Breast epithelium (tissue), 4 donors: ENCODE results near the gene UBE2M. TPM values are rescaled to one million over a fixed set of nuclear protein-coding genes. Genes with fewer than 3 reads are reported as not detected.
A peak's percentile ranks its signal among the peaks of the same experiment; 100 is the strongest.

Source experiments
- DNase-seq, 2 donors: peaks; one replicate each; pipeline ENCODE4 v3.0.0-alpha.2; 2019; ENCODE audit warnings: low spot score in 2 of 2
- H3K27ac ChIP-seq, 2 donors: fragments of 200-600 bp; sonication (generic) in 1 of 2; one replicate each; pipeline ENCODE4 v1.5.1; 2016 to 2019; ENCODE audit warnings: mild to moderate bottlenecking in 1 of 2
- H3K27me3 ChIP-seq, 2 donors: fragments of 200-600 bp; sonication (generic) in 1 of 2; one replicate each; pipeline versions ENCODE4 v1.5.1 to v1.6.0; 2017 to 2019; ENCODE audit warnings: control low read depth in 1 of 2, mild to moderate bottlenecking in 1 of 2
- H3K36me3 ChIP-seq: fragments of 200-600 bp; one replicate; pipeline ENCODE4 v1.5.1; 2019
- H3K4me1 ChIP-seq, 2 donors: fragments of 200-600 bp; sonication (generic); one replicate each; pipeline ENCODE4 v1.5.1; 2016 to 2019; ENCODE audit warnings: control low read depth in 1 of 2
- H3K4me3 ChIP-seq, 3 donors: fragments of 200-600 bp; sonication (generic); 1 replicate in 2 of 3; 2 replicates in 1 of 3; pipeline ENCODE4 v1.5.1; 2016 to 2019; ENCODE audit warnings: mild to moderate bottlenecking in 3 of 3, moderate library complexity in 2 of 3
- H3K9me3 ChIP-seq, 2 donors: fragments of 200-600 bp; sonication (generic) in 1 of 2; one replicate each; pipeline ENCODE4 v1.5.1; 2016 to 2019; ENCODE audit warnings: control low read depth in 1 of 2
- POLR2A ChIP-seq: fragments of 450-650 bp; IDR thresholded peaks from one replicate; pipeline ENCODE4 v1.6.1; 2016; ENCODE audit warnings: antibody characterized with exemption, mild to moderate bottlenecking, moderate library complexity
- POLR2AphosphoS5 ChIP-seq, 3 donors: sonication (generic); formaldehyde crosslinking; IDR thresholded peaks; one replicate each; pipeline ENCODE4 v1.6.1; 2017; ENCODE audit warnings: antibody characterized with exemption in 3 of 3
- intact Hi-C: fragments of 100-400 bp; cut with DNase I; formaldehyde crosslinking; loops from one replicate; pipeline ENCODE4 v1.15.1; 2023; ENCODE audit warnings: low total_unique reads
- total RNA-seq, 3 donors: library from RNA; depleted of rRNA; stranded (reverse); fragments of >200 nt; gene quantifications; one replicate each; pipeline ENCODE4 v1.1.0, GENCODE V29; 2016
- TF ChIP-seq, protein P1 (sequence below), 3 donors: fragments of 450-650 bp; IDR thresholded peaks; one replicate each; pipeline ENCODE4 v1.5.1; 2016 to 2017; ENCODE audit warnings: antibody characterized with exemption in 3 of 3, mild to moderate bottlenecking in 3 of 3, moderate library complexity in 3 of 3

Gene UBE2M
- total RNA-seq, 3 donors from 2014 or later: 19.0 to 21.3 (median 19.3) TPM

DNA sequence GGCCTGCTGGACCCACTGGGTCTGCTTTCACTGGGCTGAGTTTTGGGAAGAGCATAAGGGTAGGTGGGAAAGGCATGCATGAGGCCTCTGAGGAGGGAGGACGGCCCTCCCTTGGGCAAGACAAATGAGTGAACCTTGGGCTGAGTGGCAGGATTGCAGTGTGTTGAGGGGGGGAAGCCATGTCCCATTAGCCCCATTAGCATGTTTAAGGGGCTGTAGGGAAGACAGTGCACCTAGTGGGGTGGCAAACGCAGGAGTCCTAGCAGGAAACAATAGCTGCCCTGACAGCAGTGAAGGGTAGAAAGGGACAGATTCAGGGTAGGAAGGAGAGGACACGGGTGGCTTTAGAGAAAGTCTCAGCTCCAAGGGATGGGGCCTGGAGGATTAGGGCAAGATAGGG is 35.7 kb downstream of the UBE2M start:
- Histone ChIP-seq H3K4me1 (peaks cover 7 to 13% of the 10 kb centered on the region in 2 donors), H3K4me3 (no peak overlapping the region), H3K27me3 (no peaks in the 10 kb centered on the region), H3K36me3 (no peaks in the 10 kb centered on the region), H3K9me3 (no peaks in the 10 kb centered on the region), H3K27ac (no peak overlapping the region)
- no peak for DNase-seq
- TF ChIP-seq, protein P1, sequence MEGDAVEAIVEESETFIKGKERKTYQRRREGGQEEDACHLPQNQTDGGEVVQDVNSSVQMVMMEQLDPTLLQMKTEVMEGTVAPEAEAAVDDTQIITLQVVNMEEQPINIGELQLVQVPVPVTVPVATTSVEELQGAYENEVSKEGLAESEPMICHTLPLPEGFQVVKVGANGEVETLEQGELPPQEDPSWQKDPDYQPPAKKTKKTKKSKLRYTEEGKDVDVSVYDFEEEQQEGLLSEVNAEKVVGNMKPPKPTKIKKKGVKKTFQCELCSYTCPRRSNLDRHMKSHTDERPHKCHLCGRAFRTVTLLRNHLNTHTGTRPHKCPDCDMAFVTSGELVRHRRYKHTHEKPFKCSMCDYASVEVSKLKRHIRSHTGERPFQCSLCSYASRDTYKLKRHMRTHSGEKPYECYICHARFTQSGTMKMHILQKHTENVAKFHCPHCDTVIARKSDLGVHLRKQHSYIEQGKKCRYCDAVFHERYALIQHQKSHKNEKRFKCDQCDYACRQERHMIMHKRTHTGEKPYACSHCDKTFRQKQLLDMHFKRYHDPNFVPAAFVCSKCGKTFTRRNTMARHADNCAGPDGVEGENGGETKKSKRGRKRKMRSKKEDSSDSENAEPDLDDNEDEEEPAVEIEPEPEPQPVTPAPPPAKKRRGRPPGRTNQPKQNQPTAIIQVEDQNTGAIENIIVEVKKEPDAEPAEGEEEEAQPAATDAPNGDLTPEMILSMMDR (IDR thresholded peaks at IDR 0.05): no peak
- TF ChIP-seq POLR2AphosphoS5 (IDR thresholded peaks at IDR 0.05) (no peak), POLR2A (no peak)
- intact Hi-C loops: no loop called here

DNA sequence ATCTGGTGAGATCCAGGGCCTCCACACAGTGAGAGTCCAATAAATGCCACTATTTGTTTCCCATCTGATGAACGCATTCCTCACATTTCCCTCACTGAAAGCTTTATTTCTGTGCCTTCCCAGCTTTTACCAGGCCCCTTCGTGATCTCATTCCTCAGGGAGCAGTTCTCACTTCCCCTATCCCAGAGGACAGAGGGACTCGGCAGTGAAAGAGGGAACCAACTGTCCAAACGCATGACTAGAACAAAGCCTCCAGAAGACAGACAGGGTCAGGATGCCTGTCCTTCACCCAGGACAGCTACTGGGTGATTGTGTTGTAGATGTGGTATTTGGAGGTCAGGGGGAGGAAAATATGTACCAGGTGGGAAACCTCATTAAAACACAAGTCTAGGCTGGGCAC is 36.8 kb downstream of the UBE2M start:
- no peaks in the 10 kb centered on the region for H3K27me3 ChIP-seq
- H3K9me3 ChIP-seq: no peaks in the 10 kb centered on the region
- intact Hi-C loops: no loop called here
- H3K36me3 ChIP-seq: no peaks in the 10 kb centered on the region
- H3K27ac ChIP-seq: no peak overlapping the region
- peaks cover 9 to 16% of the 10 kb centered on the region in 2 donors for H3K4me1 ChIP-seq
- H3K4me3 ChIP-seq: no peak overlapping the region
- TF ChIP-seq, protein P1 (IDR thresholded peaks at IDR 0.05): no peak
- TF ChIP-seq POLR2AphosphoS5 (IDR thresholded peaks at IDR 0.05) (no peak), POLR2A (no peak)
- no peak for DNase-seq

DNA sequence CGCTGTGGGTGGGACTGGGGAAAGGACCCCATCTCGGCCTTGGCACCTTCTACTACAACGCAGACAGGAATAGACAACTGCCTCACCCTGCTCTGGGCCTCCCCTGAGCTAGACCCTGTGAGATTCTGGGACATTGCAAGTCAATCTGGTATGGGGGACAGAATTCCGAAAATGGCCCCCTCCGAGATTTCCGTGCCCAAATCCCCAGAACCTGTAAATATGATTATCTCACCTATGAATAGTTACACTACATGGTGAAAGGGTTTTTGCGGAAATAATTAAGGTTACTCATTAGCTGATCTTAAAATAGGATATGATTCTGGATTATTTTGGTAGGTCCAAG is 38.2 kb downstream of the UBE2M start:
- no peaks in the 10 kb centered on the region for H3K9me3 ChIP-seq

DNA sequence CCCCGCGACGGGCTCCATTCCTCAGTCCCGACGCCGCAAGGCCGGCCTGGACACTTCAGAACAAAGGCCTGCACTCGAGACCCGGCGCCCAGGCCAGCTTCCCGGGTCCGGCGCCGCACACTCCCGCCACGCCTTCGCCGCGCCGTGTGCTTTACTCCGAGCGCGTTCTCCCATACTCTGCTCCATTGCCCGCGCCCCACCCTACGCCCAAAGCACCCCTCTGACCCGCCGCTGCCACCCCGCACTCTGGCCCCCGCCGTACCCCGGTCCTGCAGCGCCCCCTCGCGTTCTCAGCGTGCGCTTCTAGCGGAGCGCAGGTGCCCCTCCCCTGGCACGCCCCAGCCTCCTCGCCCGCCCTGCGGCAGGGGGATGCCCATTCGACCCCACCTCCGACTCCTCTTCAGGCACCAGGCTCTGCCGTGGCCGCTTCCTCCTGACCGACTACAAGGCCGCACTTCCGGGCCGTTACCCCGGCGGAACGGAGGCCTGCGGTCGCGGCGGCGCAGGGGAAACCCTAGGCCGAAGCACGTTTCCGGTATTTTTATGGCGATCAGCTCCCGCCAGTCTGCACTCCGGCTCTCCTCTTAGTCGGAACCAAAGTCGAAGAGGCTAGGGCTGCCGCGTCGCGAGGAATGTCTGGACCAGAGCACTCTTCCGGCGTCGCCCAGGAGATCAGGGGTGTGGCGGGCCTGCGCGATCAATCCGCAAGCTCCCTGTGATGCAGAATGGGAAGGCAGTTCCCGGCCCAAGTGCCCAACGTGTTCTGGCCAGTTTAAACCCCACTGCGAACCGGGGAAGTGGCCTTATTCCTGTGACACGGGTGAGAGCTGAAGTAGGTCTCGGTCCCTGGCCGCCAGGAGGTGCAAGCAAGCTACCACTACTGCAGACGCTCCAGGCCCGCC is 38.8 kb downstream of the UBE2M start, which contains the start of gene ZBTB45:
TSS of gene ZBTB45 (minus strand) at position 456 of the 902 bp plus-strand sequence. CDS start 2,137 bp downstream, outside the sequence.
- Histone ChIP-seq H3K27ac (peak within 1 kb of the TSS; percentile 93 to 95), H3K4me1 (peaks cover 9 to 17% of the 10 kb centered on the region in 2 donors), H3K27me3 (no peaks in the 10 kb centered on the region), H3K9me3 (no peaks in the 10 kb centered on the region), H3K4me3 (peak within 1 kb of the TSS; percentile 82 to 93 (median 84)), H3K36me3 (no peaks in the 10 kb centered on the region)
- DNase-seq: peak; percentile 90 to 92
- TF ChIP-seq POLR2A: no peak
- TF ChIP-seq, protein P1 (IDR thresholded peaks at IDR 0.05): peak; percentile 77 to 87 (median 78)
- TF ChIP-seq POLR2AphosphoS5 (IDR thresholded peaks at IDR 0.05): peak; percentile 92 to 94 (median 93)
- intact Hi-C loops: loop anchor here (1.0 kb wide), 1 partner anchor 40 kb away; no protein-coding TSS in a partner anchor

More for the DNA sequence above, 38.2 kb downstream of the UBE2M start:
- H3K27me3 ChIP-seq: no peaks in the 10 kb centered on the region
- intact Hi-C loops: loop anchor here (1.0 kb wide), 1 partner anchor 41 kb away; no protein-coding TSS in a partner anchor
- H3K36me3 ChIP-seq: no peaks in the 10 kb centered on the region
- TF ChIP-seq, protein P1 (IDR thresholded peaks at IDR 0.05): peak in 1 of 3 donors; percentile 6
- no peak for TF ChIP-seq POLR2AphosphoS5 (IDR thresholded peaks at IDR 0.05)
- peak overlapping the region; percentile 82 to 93 (median 84) for H3K4me3 ChIP-seq
- H3K27ac ChIP-seq: peak overlapping the region; percentile 93 to 95
- peaks cover 9 to 16% of the 10 kb centered on the region in 2 donors for H3K4me1 ChIP-seq
- DNase-seq: no peak

DNA sequence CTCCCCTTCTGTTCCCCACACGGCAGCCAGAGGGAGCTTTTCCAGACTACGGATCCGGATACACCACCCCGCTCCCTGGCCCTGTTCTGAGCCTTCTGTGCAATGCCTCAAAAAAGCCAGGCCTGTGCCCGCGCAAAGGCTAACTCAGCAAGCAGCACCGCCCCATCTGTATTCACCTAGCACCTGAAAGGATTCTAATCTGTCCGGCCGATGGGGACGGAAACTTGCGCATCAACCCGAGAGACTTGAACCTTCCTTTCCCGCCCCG is 39.4 kb downstream of the UBE2M start:
- TF ChIP-seq POLR2A (no peak), POLR2AphosphoS5 (IDR thresholded peaks at IDR 0.05) (no peak)
- TF ChIP-seq, protein P1 (IDR thresholded peaks at IDR 0.05): peak in 1 of 3 donors; percentile 39
- DNase-seq: peak; percentile 53 to 74
- Histone ChIP-seq H3K27me3 (no peaks in the 10 kb centered on the region), H3K9me3 (no peaks in the 10 kb centered on the region), H3K36me3 (no peaks in the 10 kb centered on the region), H3K4me3 (peak overlapping the region; percentile 82 to 93 (median 84)), H3K27ac (peak overlapping the region; percentile 93 to 95), H3K4me1 (peaks cover 9 to 21% of the 10 kb centered on the region in 2 donors)
- intact Hi-C loops: no loop called here
